Cardiac muscle cell (in vitro differentiated cells and primary cell): ENCODE measurements around the gene TMEM121. TPM values are rescaled to one million over a fixed set of nuclear protein-coding genes. Genes with fewer than 3 reads are reported as not detected.

Experiments used
- DNase-seq, 2 donors: peaks; one replicate each; pipeline versions ENCODE4 v3.0.0 to v3.0.0-alpha.2; 2010 to 2017; ENCODE audit warnings: low read depth in 1 of 2, low spot score in 1 of 2
- H3K27ac ChIP-seq: fragments of 200-600 bp; sonication (generic); 2 replicates; pipeline ENCODE4 v1.5.1; 2016
- H3K27me3 ChIP-seq: fragments of 200-600 bp; sonication (generic); 2 replicates; pipeline ENCODE4 v1.6.0; 2016; ENCODE audit warnings: control low read depth
- H3K36me3 ChIP-seq: fragments of 200-600 bp; sonication (generic); 2 replicates; pipeline ENCODE4 v1.5.1; 2016; ENCODE audit warnings: control low read depth
- H3K4me1 ChIP-seq: fragments of 200-600 bp; sonication (generic); 2 replicates; pipeline ENCODE4 v1.8.1; 2017; ENCODE audit warnings: low read depth, mild to moderate bottlenecking, mixed run types
- H3K4me3 ChIP-seq: fragments of 200-600 bp; sonication (generic); 2 replicates; pipeline ENCODE4 v1.5.1; 2016; ENCODE audit warnings: mild to moderate bottlenecking
- H3K9me3 ChIP-seq: fragments of 200-600 bp; sonication (generic); 2 replicates; pipeline ENCODE4 v1.5.1; 2017; ENCODE audit warnings: low read depth, mild to moderate bottlenecking, control low read depth
- CTCF ChIP-seq: IDR thresholded peaks from 2 replicates; pipeline ENCODE4 v1.5.1; 2012; ENCODE audit warnings: low read depth, mild to moderate bottlenecking, low read length
- polyA plus RNA-seq: library from polyadenylated mRNA; unstranded; fragments of >200 nt; fragmentation: Nextera tagmentation; extraction: Ambion mirVana; gene quantifications from 2 replicates; pipeline ENCODE4 v1.2.1, GENCODE V29; 2016
- total RNA-seq: library from RNA; depleted of rRNA; stranded (reverse); fragments of >200 nt; gene quantifications from 2 replicates; pipeline ENCODE4 v1.2.3, GENCODE V29; 2016

Gene TMEM121
- total and polyA plus RNA-seq, 2 experiments from 2014 or later, result 4.4 to 8.8 TPM

GRCh38 chr14:105531894-105532623 lies 5.7 kb downstream of the TMEM121 start:
- H3K27ac ChIP-seq, result no peak overlapping the region
- no peaks in the 10 kb centered on the region for H3K4me1 ChIP-seq
- no peaks in the 10 kb centered on the region for H3K27me3 ChIP-seq
- no peak for DNase-seq
- no peaks in the 10 kb centered on the region for H3K9me3 ChIP-seq
- no peaks in the 10 kb centered on the region for H3K36me3 ChIP-seq
- H3K4me3 ChIP-seq, result no peak overlapping the region
- TF ChIP-seq CTCF, result no peak

DNA sequence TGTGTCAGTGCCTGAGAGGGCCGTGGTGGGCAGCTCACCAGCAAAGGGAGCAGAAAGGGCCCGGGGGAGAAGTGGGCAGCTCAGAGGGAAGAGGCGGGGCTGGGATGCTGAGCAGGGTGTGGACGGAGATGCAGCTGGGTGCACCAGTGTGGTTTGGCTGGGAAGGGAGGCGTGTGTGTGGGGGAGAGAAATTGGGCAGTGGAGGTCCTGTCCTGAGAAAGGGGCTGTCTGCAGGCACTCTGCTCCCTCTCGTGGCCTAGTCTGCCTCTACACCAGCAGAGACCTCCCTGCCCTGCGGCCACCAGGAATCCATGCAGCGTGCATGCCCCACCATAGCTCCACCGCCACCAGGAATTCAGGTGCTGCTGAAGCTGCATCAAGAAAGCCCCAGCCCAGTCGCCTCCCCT lies 6.4 kb downstream of the TMEM121 start:
- Histone ChIP-seq H3K4me3 (no peak overlapping the region), H3K9me3 (no peaks in the 10 kb centered on the region), H3K27ac (no peak overlapping the region), H3K36me3 (no peaks in the 10 kb centered on the region), H3K27me3 (no peaks in the 10 kb centered on the region), H3K4me1 (no peaks in the 10 kb centered on the region)
- DNase-seq, result peak in 1 of 2 donors; percentile 41
- TF ChIP-seq CTCF, result peak; percentile 49

GRCh38 chr14:105533391-105533790 lies 7.0 kb downstream of the TMEM121 start:
- H3K27me3 ChIP-seq, result no peaks in the 10 kb centered on the region
- no peak for DNase-seq
- H3K9me3 ChIP-seq, result no peaks in the 10 kb centered on the region
- H3K4me3 ChIP-seq, result no peak overlapping the region
- no peaks in the 10 kb centered on the region for H3K36me3 ChIP-seq
- no peak overlapping the region for H3K27ac ChIP-seq
- H3K4me1 ChIP-seq, result no peaks in the 10 kb centered on the region
- no peak for TF ChIP-seq CTCF

DNA sequence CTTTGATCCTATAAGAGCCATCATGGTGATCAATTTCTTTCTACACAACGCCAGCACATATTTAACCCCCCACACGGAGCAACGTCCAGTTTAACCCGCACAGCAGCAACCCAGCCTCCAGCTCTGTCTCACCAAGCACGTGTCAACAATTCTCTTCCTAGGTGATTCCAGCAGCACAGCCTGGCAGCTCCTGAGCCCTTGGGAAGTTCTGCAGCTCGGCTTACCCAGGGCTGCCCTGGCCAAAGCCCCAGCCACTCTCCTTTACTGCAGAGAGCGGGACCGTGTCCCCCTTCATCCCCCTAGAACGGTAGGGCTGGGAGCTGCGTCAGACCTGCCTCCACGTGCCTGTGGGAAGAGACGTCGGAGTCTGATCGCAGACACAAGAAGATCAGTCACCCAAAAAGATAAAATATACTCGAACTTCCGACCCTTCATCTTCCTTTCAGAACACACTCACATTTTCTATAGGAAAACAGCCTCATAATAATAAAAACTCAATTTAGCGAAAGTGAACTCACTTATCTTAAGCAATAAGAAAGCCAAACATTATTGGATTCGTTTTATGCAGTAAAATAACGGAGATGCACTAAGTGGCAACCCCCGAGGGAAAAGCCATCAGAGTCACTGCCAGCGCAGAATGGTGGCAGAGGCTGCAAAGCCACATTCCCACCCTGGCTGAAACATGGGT lies 7.6 kb downstream of the TMEM121 start:
- Histone ChIP-seq H3K4me3 (no peak overlapping the region), H3K27ac (no peak overlapping the region), H3K36me3 (no peaks in the 10 kb centered on the region), H3K9me3 (no peaks in the 10 kb centered on the region), H3K4me1 (no peaks in the 10 kb centered on the region), H3K27me3 (no peaks in the 10 kb centered on the region)
- TF ChIP-seq CTCF, result no peak
- no peak for DNase-seq

GRCh38 chr14:105534586-105534985 lies 8.2 kb downstream of the TMEM121 start:
- Histone ChIP-seq H3K27ac (no peak overlapping the region), H3K4me3 (no peak overlapping the region), H3K27me3 (no peaks in the 10 kb centered on the region), H3K9me3 (no peaks in the 10 kb centered on the region), H3K4me1 (no peaks in the 10 kb centered on the region), H3K36me3 (no peaks in the 10 kb centered on the region)
- no peak for DNase-seq
- no peak for TF ChIP-seq CTCF
